Coronary artery (tissue), 2 donors: ENCODE measurements around the gene LRRC56.

Experiments used
- DNase-seq: peaks from one replicate; pipeline ENCODE4 v3.0.0-alpha.2; 2017; ENCODE audit warnings: low spot score
- H3K27ac ChIP-seq, 2 donors: fragments of 200-600 bp; sonication (generic); one replicate each; pipeline ENCODE4 v1.5.1; 2016 to 2019
- H3K4me3 ChIP-seq: fragments of 200-600 bp; sonication (generic); 2 replicates; pipeline ENCODE4 v1.5.1; 2016; ENCODE audit warnings: mild to moderate bottlenecking, moderate library complexity
- CTCF ChIP-seq: fragments of 200-600 bp; sonication (generic); IDR thresholded peaks from one replicate; pipeline ENCODE4 v1.5.1; 2019; ENCODE audit warnings: antibody characterized with exemption

The LRRC56 gene

DNA sequence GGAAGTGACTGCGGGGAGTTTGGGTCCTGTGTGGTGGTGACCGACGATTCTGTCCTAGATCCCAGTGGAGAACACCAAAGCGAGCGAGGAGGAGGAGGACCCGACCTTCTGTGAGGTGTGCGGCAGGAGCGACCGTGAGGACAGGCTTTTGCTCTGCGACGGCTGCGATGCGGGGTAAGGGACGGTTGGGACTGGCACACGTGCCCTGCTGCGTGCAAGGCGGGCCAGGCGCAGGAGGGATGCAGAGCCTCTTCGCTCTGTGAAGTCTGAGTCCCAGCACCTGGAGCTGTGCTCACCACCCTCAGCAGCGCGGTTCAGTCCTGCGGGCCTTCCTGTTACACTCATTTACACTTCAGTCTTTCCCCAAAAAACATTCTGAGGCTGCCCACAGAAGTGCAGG, 55.2 kb downstream of the LRRC56 start:
- no peak overlapping the region for H3K4me3 ChIP-seq
- no peak for DNase-seq
- no peak for TF ChIP-seq CTCF
- no peak overlapping the region for H3K27ac ChIP-seq

DNA sequence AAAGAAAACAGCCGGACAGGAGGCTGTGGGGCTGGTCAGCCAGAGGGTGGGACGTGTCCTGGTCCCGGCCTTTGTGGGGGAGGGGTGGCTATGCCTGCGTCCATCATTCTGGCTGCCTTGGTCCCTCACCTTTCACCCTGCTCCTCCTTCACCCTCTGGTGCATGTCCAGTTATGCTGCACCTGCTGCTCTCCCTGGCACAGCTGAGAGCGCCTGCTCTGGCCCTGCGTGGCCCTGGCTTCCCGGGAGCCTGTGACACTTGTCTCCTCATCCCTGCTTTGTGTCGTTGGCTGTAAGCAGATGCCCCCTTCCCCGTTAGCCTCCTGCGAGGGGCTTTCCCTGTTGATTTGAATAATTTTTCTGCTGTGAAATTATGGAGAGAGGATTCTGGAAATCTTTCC, 55.6 kb downstream of the LRRC56 start:
- no peak for DNase-seq
- no peak overlapping the region for H3K4me3 ChIP-seq
- H3K27ac ChIP-seq: no peak overlapping the region
- TF ChIP-seq CTCF: no peak

DNA sequence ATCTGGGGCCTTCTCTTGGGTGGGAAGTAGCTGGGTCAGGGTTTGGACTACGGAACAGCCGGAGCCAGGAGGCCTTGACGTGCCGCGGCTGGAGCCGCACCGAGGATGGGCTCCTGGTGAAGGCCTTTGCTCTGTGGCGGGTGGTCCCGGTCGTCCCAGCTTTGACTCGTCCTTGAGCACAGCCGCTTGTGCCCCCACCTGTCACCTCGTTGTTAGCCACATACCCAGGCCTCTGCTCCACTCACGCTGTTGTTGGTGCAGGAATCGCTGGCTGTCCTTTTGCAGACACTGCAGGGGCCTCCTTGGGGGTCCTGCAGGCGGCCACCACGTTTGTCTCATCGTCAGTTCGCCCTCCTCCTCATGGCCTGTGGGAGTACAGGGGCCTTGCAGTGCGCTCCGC, 56.0 kb downstream of the LRRC56 start:
- TF ChIP-seq CTCF: no peak
- Histone ChIP-seq H3K4me3 (no peak overlapping the region), H3K27ac (no peak overlapping the region)
- no peak for DNase-seq

GRCh38 chr11:595400-595799, 58.1 kb downstream of the LRRC56 start:
- no peak for TF ChIP-seq CTCF
- Histone ChIP-seq H3K4me3 (no peak overlapping the region), H3K27ac (no peak overlapping the region)
- DNase-seq: no peak

- TF ChIP-seq CTCF: no peak
- Histone ChIP-seq H3K27ac (no peak overlapping the region), H3K4me3 (no peak overlapping the region)
- DNase-seq: no peak
Measured at GRCh38 chr11:596374-596773, 59.0 kb downstream of the LRRC56 start.

DNA sequence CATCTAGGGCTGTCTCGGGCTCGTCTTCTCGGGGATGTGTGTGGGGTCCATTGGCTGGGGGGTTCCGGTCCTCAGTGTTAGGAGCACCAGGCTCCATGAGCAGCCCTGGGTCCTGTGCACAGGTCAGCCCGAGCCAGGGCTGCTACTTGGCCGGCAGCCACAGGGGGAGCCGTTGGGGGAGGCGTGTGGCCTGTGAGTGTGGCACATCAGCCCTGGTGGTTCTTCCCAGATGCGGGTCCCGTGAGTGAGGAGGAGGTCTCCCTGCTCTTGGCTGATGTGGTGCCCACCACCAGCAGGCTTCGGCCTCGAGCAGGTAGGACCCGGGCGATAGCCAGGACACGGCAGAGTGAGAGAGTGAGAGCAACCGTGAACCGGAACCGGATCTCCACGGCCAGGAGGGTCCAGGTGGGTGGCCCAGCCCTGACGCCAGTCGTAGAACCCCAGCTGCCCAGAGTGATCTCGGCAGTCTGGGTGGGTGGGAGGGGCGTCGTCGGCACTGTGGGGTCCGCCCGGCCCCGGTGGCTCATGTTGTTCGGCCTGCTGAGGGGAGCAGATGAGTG, 59.9 kb downstream of the LRRC56 start:
- TF ChIP-seq CTCF: no peak
- H3K4me3 ChIP-seq: no peak overlapping the region
- no peak overlapping the region for H3K27ac ChIP-seq
- no peak for DNase-seq

DNA sequence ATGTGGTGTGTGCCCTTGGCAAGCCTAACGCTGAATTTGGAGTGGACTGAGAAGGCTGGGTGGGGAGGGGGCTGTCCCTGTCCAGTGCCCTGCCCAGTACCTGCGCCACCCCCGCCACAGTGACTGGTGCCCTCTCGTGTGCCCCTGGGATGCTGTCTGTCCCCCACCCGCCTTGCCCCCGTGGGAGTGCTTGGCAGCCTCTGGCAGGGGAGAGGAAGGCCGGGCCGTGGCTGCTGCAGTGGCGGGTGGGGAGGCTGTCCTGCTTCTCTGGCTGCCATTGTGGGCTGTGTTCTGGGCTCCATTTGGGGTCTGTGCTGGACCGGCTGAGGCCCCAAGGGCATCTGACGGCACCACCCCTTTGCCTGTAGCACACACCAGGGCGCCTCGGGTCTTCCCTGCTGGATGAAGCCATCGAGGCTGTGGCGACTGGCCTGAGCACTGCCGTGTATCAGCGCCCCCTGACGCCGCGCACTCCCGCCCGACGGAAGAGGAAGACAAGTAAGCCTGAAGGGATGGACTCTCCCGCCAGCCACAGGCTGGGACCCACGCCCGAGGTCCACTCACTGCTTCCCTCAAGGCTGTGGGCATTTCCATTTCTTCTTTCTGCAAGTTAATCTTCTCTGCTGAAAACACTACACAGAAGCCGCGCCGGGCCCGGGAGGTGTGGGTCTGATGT, 60.8 kb downstream of the LRRC56 start:
- DNase-seq: no peak
- no peak for TF ChIP-seq CTCF
- no peak overlapping the region for H3K27ac ChIP-seq
- no peak overlapping the region for H3K4me3 ChIP-seq
